OCI-LY1 (cell line): ENCODE data around the gene MFRP.

Experiments
- H2AFZ ChIP-seq: fragments of 200-600 bp; sonication (generic), shearing (Covaris generic); 2 replicates; pipeline ENCODE4 v1.6.0; 2014; ENCODE audit warnings: antibody characterized with exemption, mild to moderate bottlenecking, low read length
- H3F3A ChIP-seq: fragments of 200-600 bp; sonication (generic), shearing (Covaris generic); 2 replicates; pipeline ENCODE4 v1.6.0; 2014; ENCODE audit warnings: mild to moderate bottlenecking, antibody characterized with exemption, low read length, moderate library complexity; ENCODE audit not compliant: insufficient read depth
- H3K27ac ChIP-seq: fragments of 200-600 bp; sonication (generic); 2 replicates; pipeline ENCODE4 v1.5.1; 2014; ENCODE audit warnings: low read length, mixed run types, mild to moderate bottlenecking, low read depth; ENCODE audit not compliant: poor library complexity, severe bottlenecking
- H3K27me3 ChIP-seq: fragments of 200-600 bp; sonication (generic); 2 replicates; pipeline ENCODE4 v1.6.0; 2014; ENCODE audit warnings: antibody characterized with exemption, mild to moderate bottlenecking, low read length, moderate library complexity; ENCODE audit not compliant: insufficient read depth
- H3K36me3 ChIP-seq: fragments of 200-600 bp; sonication (generic); 2 replicates; pipeline ENCODE4 v1.6.1; 2014; ENCODE audit warnings: mild to moderate bottlenecking, antibody characterized with exemption, low read length, moderate library complexity, mixed read lengths; ENCODE audit not compliant: insufficient read depth
- H3K4me1 ChIP-seq: fragments of 200-600 bp; sonication (generic); 2 replicates; pipeline ENCODE4 v1.5.1; 2014; ENCODE audit warnings: mild to moderate bottlenecking, low read length, moderate library complexity; ENCODE audit not compliant: insufficient read depth, severe bottlenecking
- H3K4me2 ChIP-seq: fragments of 200-600 bp; sonication (generic), shearing (Covaris generic); 2 replicates; pipeline ENCODE4 v1.6.1; 2014; ENCODE audit warnings: low read length
- H3K4me3 ChIP-seq: fragments of 200-600 bp; sonication (generic); 2 replicates; pipeline ENCODE4 v1.5.1; 2014; ENCODE audit warnings: low read length, low read depth, mild to moderate bottlenecking, mixed read lengths; ENCODE audit not compliant: poor library complexity, severe bottlenecking
- H3K79me2 ChIP-seq: fragments of 200-600 bp; shearing (Covaris generic); 2 replicates; pipeline ENCODE4 v1.6.1; 2016; ENCODE audit warnings: mixed run types, low read length, mixed read lengths; ENCODE audit not compliant: insufficient read depth
- H3K9ac ChIP-seq: fragments of 200-600 bp; sonication (generic), shearing (Covaris generic); 2 replicates; pipeline ENCODE4 v1.6.1; 2014; ENCODE audit warnings: mild to moderate bottlenecking, low read length, mixed read lengths
- H3K9me2 ChIP-seq: fragments of 200-600 bp; sonication (generic), shearing (Covaris generic); 2 replicates; pipeline ENCODE4 v1.6.1; 2014; ENCODE audit warnings: low read depth, mild to moderate bottlenecking, low read length, mixed read lengths
- H3K9me3 ChIP-seq: fragments of 200-600 bp; shearing (Covaris generic); 2 replicates; pipeline ENCODE4 v1.6.1; 2014; ENCODE audit warnings: low read length, mixed read lengths
- H4K20me1 ChIP-seq: fragments of 200-600 bp; sonication (generic), shearing (Covaris generic); 2 replicates; pipeline ENCODE4 v1.6.0; 2016; ENCODE audit warnings: mild to moderate bottlenecking, low read length; ENCODE audit not compliant: insufficient read depth
- CTCF ChIP-seq: fragments of 200-600 bp; sonication (generic), shearing (Covaris generic); IDR thresholded peaks from 2 replicates; pipeline ENCODE4 v1.5.1; 2017; ENCODE audit warnings: mild to moderate bottlenecking, antibody characterized with exemption, low read length, moderate library complexity, mixed read lengths
- EZH2 ChIP-seq: fragments of 200-600 bp; sonication (generic), shearing (Covaris generic); IDR thresholded peaks from 2 replicates; pipeline ENCODE4 v1.8.0; 2017; ENCODE audit warnings: borderline replicate concordance, mixed run types, mild to moderate bottlenecking, antibody characterized with exemption, low read length, moderate library complexity, mixed read lengths

MFRP gene

GRCh38 chr11:119307974-119308373 is 38.5 kb downstream of the MFRP start:
- no peaks in the 10 kb centered on the region for H3F3A ChIP-seq
- no peak overlapping the region for H3K27ac ChIP-seq
- H4K20me1 ChIP-seq, result no peaks in the 10 kb centered on the region
- H3K4me3 ChIP-seq, result no peak overlapping the region
- no peaks in the 10 kb centered on the region for H3K79me2 ChIP-seq
- no peaks in the 10 kb centered on the region for H3K9me3 ChIP-seq
- H3K4me2 ChIP-seq, result no peak overlapping the region
- H3K9ac ChIP-seq, result no peak overlapping the region
- no peaks in the 10 kb centered on the region for H3K9me2 ChIP-seq
- no peaks in the 10 kb centered on the region for H3K4me1 ChIP-seq
- no peak overlapping the region for H2AFZ ChIP-seq
- H3K36me3 ChIP-seq, result peaks cover 13% of the 10 kb centered on the region
- no peaks in the 10 kb centered on the region for H3K27me3 ChIP-seq
- TF ChIP-seq EZH2, result no peak
- TF ChIP-seq CTCF, result no peak

GRCh38 chr11:119307219-119307618 is 39.3 kb downstream of the MFRP start:
- H3K9me2 ChIP-seq, result no peaks in the 10 kb centered on the region
- H3K4me2 ChIP-seq, result no peak overlapping the region
- no peak for TF ChIP-seq CTCF
- TF ChIP-seq EZH2, result no peak
- no peak overlapping the region for H2AFZ ChIP-seq
- no peaks in the 10 kb centered on the region for H3K79me2 ChIP-seq
- H3K27me3 ChIP-seq, result no peaks in the 10 kb centered on the region
- no peaks in the 10 kb centered on the region for H3K4me1 ChIP-seq
- no peak overlapping the region for H3K27ac ChIP-seq
- no peak overlapping the region for H3K4me3 ChIP-seq
- no peaks in the 10 kb centered on the region for H3K9me3 ChIP-seq
- H4K20me1 ChIP-seq, result no peaks in the 10 kb centered on the region
- H3F3A ChIP-seq, result no peaks in the 10 kb centered on the region
- no peak overlapping the region for H3K9ac ChIP-seq
- H3K36me3 ChIP-seq, result peaks cover 21% of the 10 kb centered on the region

- TF ChIP-seq CTCF, result no peak
- TF ChIP-seq EZH2, result no peak
- Histone ChIP-seq H3K36me3 (peaks cover 29% of the 10 kb centered on the region), H4K20me1 (no peaks in the 10 kb centered on the region), H3K9ac (no peak overlapping the region), H3K4me2 (no peak overlapping the region), H3K27ac (no peak overlapping the region), H3K9me3 (no peaks in the 10 kb centered on the region), H3F3A (no peaks in the 10 kb centered on the region), H3K79me2 (no peaks in the 10 kb centered on the region), H3K27me3 (no peaks in the 10 kb centered on the region), H2AFZ (no peak overlapping the region), H3K4me3 (no peak overlapping the region), H3K9me2 (no peaks in the 10 kb centered on the region), H3K4me1 (no peaks in the 10 kb centered on the region)
Observed at GRCh38 chr11:119306373-119306890, 40.1 kb downstream of the MFRP start.
